Activated CD4-positive, alpha-beta T cell treated with anti-CD3 and anti-CD28 coated beads, Interleukin-2, amount 50 U/mL, for 1 hour (primary cell): ENCODE measurements around the gene FLAD1.

Source experiments
- DNase-seq: peaks from one replicate; pipeline ENCODE4 v3.0.0-alpha.2; 2020

Gene FLAD1

DNA sequence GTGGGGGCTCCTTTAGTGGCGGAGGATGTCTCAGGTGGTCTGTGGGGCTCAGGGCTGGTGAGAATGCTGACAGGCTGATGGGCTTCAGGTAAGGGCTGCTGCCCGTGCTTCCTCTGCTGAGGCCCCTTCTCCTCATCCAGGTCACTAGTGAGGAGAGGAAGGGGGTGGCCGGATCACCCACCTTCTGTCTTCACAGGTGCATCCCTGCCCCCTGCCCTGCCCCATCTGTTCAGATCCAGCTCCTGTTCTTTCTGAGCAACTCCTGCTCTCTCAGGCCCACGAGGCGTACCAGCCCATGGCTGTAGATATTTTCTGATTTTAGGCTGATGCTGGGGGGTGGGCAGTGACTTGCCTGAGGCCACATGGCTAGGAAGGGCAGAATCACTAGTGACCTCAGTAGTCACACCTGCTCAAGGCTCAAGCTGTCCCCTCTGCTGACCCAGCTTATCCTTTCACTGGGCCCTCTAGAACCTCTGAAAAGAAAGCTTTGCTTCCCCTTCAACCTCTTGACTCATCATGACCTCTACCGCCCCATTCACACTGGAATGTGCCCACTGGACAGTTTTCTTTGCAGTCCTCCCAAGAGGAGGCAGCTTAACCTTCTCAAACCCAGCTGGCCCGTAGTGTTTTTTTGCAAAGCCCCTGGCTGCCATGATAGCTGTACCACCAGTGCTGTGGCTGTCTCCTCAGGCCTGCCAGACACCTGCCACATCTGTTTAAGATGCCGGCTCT lies 35.6 kb downstream of the FLAD1 start:
- DNase-seq: no peak

DNA sequence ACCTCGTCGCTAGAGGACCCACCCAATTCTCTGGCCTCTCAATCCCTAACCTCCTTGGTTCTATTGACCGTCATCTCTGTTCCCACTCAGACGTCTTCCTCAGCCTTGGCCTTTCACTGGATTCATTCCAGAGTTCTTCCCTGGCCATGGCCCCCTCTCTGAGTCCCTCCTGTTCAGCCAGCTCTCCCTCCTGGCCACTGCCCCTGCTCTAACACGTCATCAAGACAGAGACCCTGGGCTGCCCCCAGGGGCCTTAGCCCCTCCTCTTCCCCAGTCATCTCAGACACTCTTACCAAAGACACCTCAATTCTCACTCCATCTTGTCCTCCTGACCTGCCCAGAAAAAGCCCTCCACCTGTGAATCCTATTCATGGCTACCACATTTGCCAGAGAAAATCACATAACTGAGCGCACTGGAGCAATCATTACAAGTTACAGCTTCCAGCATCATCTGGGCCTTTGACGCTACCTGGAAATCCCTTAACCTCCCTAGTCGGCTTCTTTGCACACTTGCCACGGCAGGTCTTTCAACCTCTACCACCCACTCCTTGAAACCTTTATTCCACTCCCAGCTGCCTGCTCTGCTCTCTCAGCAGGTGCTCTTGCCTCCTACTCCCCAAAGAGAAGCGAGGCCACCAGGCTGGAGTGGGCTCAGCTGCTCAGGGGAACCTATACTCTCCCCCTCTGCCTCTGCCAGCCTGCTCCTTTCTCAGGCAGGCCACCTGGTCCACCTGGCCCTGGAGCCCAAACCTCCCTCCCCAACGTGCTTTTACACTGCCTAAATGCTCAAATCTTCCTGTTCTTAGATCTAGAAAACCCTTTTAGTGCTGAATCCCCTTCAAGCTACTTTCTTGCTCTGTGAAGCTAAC lies 36.5 kb downstream of the FLAD1 start:
- DNase-seq: no peak

DNA sequence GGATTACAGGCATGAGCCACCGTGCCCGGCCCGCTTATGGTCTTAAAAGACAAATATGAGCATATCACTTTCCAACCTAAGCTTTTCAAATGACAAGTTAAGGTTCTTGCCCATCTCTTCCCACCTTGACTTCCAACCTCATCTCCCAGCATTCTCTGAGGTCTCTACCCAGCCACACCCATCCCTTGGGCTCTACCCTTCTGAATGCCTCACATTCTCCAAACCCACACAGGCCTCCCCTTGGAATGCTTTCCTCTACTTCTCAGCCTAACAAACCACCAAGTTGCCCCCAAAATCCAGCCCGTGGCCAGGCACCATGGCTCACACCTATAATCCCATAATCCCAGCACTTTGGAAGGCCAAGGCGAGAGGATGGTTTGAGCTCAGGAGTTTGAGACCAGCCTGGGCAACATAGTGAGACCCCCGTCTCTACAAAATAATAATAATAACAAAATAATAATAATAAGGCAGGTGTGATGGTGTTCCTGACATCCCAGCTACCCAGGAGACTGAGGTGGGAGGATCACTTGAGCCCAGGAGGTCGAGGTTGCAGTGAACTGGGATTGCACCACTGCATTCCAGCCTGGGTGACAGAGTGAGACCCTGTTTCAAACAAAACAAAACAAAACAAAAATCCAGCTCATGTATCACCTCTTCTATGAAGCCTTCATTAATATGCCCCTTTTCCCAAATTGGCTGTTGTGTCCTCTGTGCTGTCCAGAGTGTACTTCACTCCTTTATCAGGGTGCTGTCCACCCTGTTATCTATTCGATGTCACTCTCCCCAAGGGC lies 39.2 kb downstream of the FLAD1 start:
- no peak for DNase-seq

DNA sequence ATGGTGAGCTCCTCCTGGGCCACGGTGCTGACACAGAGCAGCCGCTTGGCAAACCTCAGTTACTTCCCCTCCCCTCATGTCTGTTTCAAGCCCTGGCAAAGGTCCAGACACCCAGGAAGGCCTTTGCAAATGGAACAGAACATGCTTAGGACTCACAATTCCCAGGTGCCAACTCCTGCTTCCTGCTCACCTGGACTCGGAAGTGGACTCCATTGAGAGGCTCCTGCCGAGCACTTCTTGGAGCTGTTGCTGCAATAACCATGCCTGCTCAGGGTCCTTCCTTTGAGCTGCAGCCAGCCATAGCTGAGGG lies 39.7 kb downstream of the FLAD1 start:
- DNase-seq: no peak

DNA sequence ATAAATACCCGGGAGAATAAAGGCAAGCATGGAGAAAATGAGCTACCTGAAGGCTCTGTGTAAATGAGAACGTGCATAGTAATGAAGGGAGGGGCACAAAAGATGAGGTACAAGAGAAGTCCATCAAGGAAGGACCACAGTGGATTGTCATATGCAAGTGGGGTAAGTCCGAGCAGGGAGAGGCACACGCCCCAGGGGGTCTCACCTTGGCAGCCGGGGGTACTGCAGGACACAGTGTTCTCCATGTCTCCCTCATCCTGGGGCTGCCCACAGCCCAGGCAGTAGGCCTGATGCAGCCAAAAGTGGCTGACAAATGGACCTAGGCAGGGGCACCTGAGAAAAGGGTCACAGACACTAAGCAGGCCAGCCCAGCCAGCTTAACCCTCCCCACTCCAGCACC lies 40.5 kb downstream of the FLAD1 start:
- DNase-seq: no peak

DNA sequence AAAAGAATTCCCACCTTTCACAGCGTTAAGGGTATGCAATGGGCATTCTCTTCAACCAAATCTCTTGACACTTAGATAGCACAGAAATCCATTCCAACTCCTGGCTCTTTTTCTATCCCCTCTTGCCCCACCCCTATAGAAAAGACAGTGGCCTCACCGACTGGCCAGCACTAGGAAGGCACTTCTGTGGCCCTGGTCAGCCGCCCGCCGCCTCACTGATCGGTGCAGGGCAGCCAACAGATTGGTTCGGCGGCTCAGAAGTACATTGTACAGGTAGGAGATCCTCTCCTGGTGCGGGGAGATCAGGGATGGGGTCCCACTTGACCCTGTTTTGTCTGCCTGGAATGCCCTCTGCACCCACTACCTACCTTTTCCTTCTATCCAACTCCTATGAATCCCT lies 41.2 kb downstream of the FLAD1 start:
- DNase-seq: no peak

DNA sequence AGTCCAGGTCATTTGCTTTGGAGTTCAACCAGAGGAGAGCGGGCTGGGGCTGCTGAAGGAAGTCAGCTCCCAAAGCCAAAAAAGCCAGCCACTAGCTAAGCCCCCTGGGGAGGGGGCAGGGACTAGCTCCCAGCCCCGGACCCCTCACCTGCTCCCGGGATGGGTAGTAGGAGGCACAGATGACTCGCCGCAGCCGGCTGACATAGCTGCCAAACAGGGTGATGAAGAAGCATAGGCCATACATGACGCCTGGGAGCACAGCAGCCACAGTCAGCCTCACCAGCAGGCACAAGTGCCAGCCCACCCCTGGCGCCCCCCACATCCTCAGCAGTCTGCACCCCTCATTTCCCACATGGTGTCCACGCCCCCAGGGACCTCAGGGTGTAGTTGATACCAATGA lies 43.0 kb downstream of the FLAD1 start:
- DNase-seq: no peak

DNA sequence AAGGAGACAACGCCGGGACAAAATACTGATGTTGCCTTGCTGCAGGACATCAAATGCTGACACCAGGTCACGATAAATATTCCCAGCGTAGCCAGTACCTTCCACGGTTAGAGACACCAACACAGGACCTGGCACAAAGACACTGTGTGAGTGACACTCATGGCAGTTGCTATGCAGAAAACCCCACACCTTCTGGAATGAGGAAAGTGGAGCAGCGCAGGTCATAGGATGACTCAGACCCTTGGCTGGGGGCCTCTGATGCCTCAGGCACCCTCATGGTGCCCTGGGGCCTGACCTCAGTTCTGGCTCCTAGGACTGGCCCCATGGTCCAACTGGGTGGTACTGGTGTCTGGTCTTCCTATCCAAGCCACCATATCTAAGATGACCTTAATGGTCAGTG lies 43.4 kb downstream of the FLAD1 start:
- no peak for DNase-seq

DNA sequence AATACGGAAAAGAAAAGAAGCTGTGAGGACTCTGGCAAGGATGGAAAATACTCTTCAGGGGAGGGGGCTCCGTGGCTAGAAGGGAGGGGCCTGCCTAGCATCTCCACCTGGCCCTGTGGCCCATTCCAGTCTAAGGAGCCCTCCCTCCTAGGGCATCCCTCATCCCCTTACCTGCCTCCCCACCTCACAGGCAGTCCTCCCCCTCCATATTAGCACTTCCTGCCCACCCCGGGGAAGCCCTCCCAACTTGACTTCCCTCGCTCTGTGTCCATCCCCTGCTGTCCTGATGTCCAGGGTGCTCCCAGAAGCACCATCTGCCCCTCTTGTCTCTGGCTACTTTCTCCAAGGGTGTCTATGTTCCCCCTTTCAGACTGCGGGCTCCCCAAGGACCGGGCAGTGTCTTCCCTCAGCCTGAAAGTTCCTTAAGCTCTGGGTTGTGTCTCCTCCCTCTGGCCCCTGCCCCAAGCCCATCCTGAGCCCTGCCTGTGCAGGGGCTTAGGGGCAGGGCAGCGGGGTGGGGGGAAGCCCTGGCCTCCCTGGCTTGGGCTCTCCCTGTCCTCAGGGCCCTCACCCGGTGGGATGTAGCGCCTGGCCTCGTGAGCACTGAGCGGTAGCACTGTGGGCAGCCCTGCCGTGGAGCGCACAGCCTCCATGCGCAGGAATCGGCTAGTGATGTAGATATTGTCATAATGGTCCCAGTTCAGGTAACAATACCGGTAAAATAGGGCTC lies 46.5 kb downstream of the FLAD1 start:
- no peak for DNase-seq

DNA sequence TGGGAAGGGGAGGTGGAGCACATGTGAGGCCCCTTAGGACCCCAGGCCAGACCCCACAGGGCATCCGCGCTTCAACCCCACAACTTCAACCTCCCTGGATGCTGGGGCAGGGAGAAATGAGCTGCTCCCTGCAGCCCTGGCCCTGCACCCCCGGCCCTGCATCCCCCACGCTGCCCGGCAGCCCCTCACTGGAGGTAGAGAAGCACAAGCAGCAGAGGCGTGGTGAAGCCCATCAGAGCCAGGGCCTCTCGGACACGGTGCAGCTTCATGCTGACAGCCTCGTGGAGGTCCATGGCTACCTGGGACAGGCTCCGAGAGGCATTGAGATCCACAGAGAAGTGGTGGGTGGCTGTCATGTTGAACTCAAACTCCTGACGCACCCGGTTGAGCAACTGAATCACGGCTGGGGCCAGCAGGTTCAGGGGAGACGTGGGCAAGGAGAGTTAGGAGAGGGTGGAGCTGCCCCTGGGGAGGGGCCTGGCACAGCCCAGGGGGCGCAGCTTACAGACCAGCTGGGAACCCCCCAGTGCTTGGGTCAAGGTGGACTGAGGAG lies 47.2 kb downstream of the FLAD1 start:
- DNase-seq: no peak

DNA sequence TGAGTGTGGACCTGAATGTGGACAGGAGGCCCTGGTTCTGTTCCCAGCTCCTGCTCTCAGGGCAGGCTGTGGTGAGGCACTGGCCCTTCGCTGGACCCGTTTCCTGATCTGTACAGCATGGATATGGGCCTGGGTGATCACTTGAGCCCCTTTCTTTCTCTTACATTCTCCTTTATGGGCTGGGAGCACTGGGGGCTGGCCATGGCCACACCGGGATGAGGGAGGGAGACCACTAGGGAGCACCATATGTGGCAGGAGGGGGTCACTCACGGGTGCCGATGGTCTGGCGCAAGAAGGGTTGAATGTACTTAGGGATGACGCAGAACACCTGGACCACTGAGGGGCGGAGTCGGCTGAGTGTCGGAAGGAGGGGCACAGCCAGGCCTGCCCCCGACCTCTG lies 47.8 kb downstream of the FLAD1 start:
- DNase-seq: no peak

DNA sequence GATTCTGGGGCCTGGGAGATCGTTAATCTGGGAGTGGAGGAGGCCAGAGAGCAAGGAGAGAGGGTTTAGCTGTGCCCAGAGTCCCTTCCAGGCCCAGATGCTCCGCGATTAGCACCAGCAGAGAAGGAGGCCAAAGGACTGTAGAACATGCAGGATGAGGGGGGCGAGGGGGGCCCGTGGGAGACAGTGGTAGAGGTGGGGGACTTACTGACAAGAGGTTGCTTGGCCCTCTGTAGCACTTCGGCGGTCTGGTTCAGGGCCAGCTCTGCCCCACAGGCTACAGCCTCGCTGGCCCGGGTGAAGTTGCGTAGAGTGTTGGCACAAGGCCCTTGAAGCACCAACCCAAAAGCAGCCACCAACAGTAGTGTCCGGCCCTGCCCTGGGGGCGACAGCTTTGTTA lies 49.7 kb downstream of the FLAD1 start:
- no peak for DNase-seq

DNA sequence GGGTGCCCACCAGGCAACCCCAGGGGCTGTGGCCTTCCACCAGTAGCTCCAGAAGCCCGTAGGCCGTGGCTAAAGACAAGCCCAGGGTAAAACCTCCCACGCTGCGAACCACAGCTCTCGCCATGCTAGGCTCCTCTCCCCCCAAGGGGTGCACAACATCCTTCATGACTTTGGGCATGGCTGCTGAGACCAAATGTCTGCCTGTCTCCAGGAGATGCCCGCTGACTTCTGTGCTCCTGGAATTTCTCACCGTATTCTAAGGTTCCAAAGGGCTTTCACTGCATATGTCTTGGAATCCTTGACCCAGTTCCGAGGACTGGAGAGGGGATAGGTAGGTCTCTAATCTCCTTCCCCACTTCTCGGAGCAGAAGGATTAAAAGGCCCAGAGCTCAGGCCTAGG lies 50.4 kb downstream of the FLAD1 start, which contains the start of the genes DCST1 and DCST2:
TSS of gene DCST1 (plus strand) at position 301 of the 400 bp plus-strand sequence. CDS start 213 bp downstream, outside the sequence.
TSS of gene DCST2 (minus strand) at position 258 of the 400 bp plus-strand sequence. CDS start at position 178, 80 bp downstream.
- DNase-seq: no peak

DNA sequence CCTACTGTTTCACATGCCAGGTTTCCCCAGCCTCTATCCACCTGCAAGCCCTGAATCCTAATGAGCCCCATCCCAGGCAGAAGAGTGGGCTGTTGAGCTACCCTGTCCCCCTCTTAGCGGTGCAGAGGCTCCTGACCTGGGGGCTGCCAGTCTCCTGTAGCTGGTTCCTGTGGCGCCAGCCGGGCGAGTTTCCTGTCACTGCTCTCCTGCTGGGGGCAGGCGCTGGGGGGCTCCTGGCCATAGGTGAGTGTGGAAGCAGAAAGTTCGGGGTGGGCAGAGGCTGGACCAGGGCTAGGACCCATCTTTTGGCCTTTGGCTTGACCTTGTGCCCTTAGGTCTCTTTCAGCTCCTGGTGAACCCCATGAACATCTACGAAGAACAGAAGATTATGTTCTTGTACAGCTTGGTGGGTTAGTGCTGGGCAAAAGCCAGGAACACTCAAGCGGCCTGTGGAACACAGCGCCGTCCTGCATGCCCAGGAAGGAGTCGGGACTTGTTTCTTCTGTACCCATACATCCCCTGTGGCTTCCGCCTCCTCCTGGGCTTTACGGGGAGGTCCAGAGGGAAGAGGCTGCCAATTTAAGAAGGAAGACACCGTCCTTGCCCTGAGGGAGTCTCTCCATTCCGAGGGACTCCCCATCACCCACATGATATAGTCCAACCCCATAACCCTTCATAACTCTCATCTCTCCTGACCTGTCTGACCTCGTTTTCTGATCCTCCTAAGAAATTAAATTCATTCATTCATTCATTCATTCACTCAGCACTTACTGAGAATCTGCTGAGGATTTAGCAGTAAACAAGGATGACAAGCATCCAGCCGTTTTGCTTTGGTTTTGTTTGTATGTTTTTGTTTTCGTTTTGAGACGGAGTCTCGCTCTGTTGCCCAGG lies 51.4 kb downstream of the FLAD1 start:
- no peak for DNase-seq

DNA sequence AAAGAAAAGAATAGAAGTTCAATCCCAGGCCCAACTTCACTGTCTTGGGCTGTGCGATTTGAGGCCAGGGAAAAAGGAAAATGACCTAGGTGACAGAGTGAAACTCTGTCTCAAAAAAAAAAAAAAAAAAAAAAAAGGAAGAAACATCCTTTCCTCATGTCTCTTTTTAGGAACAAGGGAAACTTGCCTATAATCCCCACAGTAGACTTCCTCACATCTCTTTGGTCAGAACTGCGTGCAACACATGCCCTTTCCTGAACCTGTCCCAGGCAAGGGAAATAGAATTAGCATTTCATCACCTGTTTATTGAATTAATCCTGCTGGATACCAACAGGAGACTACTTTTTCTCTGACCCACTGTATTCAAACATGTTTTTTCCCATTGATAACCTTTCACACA lies 52.8 kb downstream of the FLAD1 start:
- no peak for DNase-seq

DNA sequence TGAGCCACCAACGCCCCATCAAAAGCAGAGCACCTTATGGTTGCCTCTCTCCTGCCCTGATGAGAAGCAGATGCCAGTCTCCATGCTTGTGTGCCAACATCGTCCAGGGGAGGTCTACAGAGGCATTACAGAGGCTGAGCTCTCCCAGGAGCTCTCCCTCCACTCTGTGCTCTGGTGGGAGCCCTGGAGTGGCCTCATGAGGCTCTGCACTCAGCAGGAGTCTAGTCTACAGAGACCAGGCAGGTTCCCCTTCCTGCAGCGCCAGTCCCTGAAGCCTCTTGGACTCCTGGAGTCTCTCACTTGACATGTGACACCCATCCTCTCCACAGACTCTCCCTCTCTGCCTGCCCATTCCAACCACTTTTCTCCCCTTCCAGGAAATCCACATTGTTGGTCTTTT lies 53.9 kb downstream of the FLAD1 start:
- DNase-seq: no peak

DNA sequence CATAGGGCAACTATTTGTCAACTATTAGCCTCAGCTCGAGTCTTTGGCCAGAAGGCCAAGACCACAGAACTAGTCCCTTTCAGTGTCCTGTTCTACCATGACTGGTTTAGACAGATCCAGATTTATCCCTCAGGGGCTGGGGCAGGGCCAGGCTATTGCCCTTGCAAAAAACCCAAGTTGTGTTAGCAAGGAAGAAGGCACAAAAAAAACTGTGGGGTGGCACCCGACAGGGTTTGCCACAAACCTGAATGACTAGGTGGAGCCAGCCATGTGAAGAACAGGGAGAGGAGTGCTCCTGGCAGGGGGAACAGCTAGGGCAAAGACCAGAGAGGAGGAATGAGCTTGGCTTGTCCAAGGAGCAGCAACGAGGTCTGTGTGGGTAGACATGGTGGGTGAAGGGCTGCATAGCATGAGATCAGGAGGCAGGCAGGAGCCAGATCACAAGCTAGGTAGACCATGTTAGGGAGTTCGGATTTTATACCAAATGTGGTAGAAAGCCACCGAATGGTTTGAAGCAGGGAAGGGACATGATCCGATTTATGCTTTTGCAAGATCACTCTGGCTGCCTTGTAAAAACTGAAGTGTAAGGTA lies 54.8 kb downstream of the FLAD1 start:
- DNase-seq: no peak

DNA sequence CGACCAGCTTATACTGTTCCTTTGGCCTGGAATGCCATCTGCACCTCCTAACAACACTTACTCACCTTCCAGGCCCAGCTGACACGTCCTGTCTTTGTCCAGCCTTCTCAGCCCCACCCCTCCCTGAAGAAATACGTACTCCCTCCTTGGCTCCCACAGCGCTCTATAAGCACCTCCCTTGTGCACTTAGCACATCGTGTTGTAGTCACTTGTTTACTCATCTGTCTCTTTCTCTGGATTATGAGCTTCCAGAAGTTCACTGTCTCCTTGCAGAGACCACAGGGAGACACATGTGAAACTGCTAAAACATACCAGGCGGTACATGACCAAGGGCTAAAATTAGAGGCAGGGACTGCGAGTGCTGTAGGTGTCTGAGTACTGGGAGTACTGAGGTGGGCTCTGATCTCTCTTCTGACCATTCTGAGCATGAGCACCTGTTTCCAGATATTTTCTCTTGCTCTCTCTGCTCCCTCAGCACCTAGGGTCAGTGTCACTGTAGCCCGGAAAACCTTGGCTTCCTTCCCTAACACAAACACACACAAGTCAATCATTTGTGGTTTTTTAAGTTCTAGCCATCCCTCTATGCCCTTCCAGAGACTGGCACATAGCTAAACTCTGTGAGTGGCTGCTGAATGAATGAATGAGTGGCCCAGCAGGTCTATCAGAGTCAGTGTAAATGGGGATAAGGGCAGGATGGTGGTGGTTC lies 55.6 kb downstream of the FLAD1 start:
- no peak for DNase-seq

DNA sequence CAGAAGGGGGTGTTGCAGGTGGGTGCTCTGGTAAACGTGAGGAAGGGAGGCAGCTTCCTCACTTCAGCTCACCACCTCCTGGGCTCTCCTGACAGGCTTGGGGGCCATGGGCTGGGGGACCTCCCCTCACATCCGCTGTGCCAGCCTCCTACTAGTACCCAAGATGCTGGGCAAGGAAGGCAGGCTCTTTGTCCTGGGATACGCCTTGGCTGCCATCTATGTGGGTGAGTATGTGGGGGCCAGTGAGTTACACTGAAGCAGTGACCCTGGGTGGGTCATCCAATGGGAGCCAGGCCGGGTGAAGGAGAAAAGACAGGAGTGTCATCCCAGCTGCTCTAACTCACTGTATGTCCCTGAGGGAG lies 56.1 kb downstream of the FLAD1 start:
- no peak for DNase-seq

DNA sequence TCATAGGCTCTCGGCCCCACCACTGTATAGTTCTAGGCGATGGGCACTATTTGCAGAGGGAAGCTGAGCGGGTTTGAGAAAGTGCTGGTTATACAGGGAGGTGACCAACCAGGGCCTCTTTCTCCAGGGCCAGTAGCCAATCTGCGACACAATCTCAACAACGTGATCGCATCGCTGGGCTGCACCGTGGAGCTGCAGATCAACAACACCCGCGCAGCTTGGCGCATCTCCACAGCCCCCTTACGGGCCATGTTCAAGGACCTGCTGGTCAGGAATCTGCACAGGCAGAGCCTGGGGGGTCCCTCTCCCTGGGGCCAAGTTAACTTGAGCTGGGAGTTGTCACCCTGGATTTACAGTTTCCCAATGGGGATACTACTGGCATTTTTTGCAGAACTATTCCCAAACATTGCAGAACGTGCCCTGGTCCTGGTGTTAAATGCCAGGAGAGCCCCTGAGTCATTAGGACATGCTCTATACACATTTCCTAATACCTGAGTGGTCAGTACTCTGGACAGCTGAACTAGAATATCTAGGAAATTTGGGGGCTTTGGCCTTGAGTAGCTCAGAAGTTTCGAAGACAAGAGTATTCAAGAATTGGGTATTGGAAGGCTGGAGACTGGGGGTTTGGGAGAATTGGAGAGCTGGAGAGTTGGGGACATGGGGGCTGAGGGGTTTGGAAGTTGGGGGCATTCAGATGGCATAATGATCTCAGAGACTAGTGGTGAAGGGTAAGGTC lies 57.4 kb downstream of the FLAD1 start:
- DNase-seq: no peak
